HT-29 (cell line): ENCODE results near the gene LRP1B. TPM values are rescaled to one million over a fixed set of nuclear protein-coding genes. Genes with fewer than 3 reads are reported as not detected.

Experiments used
- DNase-seq: peaks from one replicate; pipeline ENCODE4 v3.0.0-alpha.2; 2015; ENCODE audit warnings: low spot score
- total RNA-seq: library from RNA; depleted of rRNA; stranded (reverse); fragments of >200 nt; shearing (Covaris generic); gene quantifications from 2 replicates; pipeline ENCODE4 v1.2.3, GENCODE V29; 2014

The LRP1B gene
- total RNA-seq, 1 experiment from 2014 or later, result not detected

GRCh38 chr2:141957827-141958450, 172.9 kb downstream of the LRP1B start:
- DNase-seq, result no peak

GRCh38 chr2:141957321-141957720, 173.5 kb downstream of the LRP1B start:
- DNase-seq, result no peak

GRCh38 chr2:141947396-141948114, 183.3 kb downstream of the LRP1B start:
- DNase-seq, result no peak

- DNase-seq, result no peak
Observed at GRCh38 chr2:141946016-141946415, 184.8 kb downstream of the LRP1B start.

- no peak for DNase-seq
Observed at GRCh38 chr2:141943918-141944317, 186.9 kb downstream of the LRP1B start.

- DNase-seq, result no peak
Observed at GRCh38 chr2:141942006-141942789, 188.6 kb downstream of the LRP1B start.

- no peak for DNase-seq
Observed at GRCh38 chr2:141941210-141941714, 189.6 kb downstream of the LRP1B start.

GRCh38 chr2:141940709-141941108, 190.1 kb downstream of the LRP1B start:
- DNase-seq, result no peak

- no peak for DNase-seq
Observed at GRCh38 chr2:141933226-141933625, 197.6 kb downstream of the LRP1B start.

GRCh38 chr2:141932261-141932660, 198.6 kb downstream of the LRP1B start:
- DNase-seq, result no peak

GRCh38 chr2:141931797-141932196, 199.0 kb downstream of the LRP1B start:
- DNase-seq, result no peak

- DNase-seq, result no peak
Observed at GRCh38 chr2:141930803-141931202, 200.0 kb downstream of the LRP1B start.

GRCh38 chr2:141929331-141930252, 201.2 kb downstream of the LRP1B start:
- no peak for DNase-seq

GRCh38 chr2:141928476-141928875, 202.3 kb downstream of the LRP1B start:
- DNase-seq, result no peak

GRCh38 chr2:141927536-141927935, 203.3 kb downstream of the LRP1B start:
- DNase-seq, result no peak

GRCh38 chr2:141925511-141925910, 205.3 kb downstream of the LRP1B start:
- DNase-seq, result no peak

- DNase-seq, result no peak
Observed at GRCh38 chr2:141923657-141924056, 207.2 kb downstream of the LRP1B start.

GRCh38 chr2:141911485-141912066, 219.2 kb downstream of the LRP1B start:
- peak; percentile 84 for DNase-seq

- no peak for DNase-seq
Observed at GRCh38 chr2:141906678-141907077, 224.1 kb downstream of the LRP1B start.

GRCh38 chr2:141900826-141901225, 230.0 kb downstream of the LRP1B start:
- DNase-seq, result no peak

- no peak for DNase-seq
Observed at GRCh38 chr2:141899740-141900139, 231.1 kb downstream of the LRP1B start.
